M059J (cell line): Measurements from ENCODE around the gene TUBE1. TPM values are rescaled to one million over a fixed set of nuclear protein-coding genes. Genes with fewer than 3 reads are reported as not detected.

Experiments used
- DNase-seq: peaks from one replicate; pipeline ENCODE4 v3.0.0-alpha.2; 2012; ENCODE audit warnings: low read depth
- total RNA-seq: library from RNA; depleted of rRNA; stranded (reverse); fragments of >200 nt; shearing (Covaris generic); gene quantifications from 2 replicates; pipeline ENCODE4 v1.2.3, GENCODE V29; 2014; rRNA removed

TUBE1 gene
- total RNA-seq, 1 experiment from 2014 or later, result 29.8 TPM

GRCh38 chr6:112036088-112036637, 51.1 kb downstream of the TUBE1 start:
- no peak for DNase-seq

GRCh38 chr6:112034616-112034995, 52.7 kb downstream of the TUBE1 start:
- no peak for DNase-seq

- no peak for DNase-seq
Observed at GRCh38 chr6:112033791-112034615, 53.3 kb downstream of the TUBE1 start.

GRCh38 chr6:112032728-112033127, 54.6 kb downstream of the TUBE1 start:
- no peak for DNase-seq

- DNase-seq, result no peak
Observed at GRCh38 chr6:112031960-112032359, 55.3 kb downstream of the TUBE1 start.

- DNase-seq, result no peak
Observed at GRCh38 chr6:112030961-112031660, 56.2 kb downstream of the TUBE1 start.

GRCh38 chr6:112030206-112030960, 56.9 kb downstream of the TUBE1 start:
- DNase-seq, result no peak

GRCh38 chr6:112029045-112029822, 58.0 kb downstream of the TUBE1 start:
- peak; percentile 68 for DNase-seq

GRCh38 chr6:112027942-112028674, 59.2 kb downstream of the TUBE1 start:
- DNase-seq, result no peak

GRCh38 chr6:112026933-112027332, 60.3 kb downstream of the TUBE1 start:
- no peak for DNase-seq

- no peak for DNase-seq
Observed at GRCh38 chr6:112024464-112024863, 62.8 kb downstream of the TUBE1 start.

- DNase-seq, result no peak
Observed at GRCh38 chr6:112022749-112023148, 64.5 kb downstream of the TUBE1 start.

- no peak for DNase-seq
Observed at GRCh38 chr6:112021691-112022310, 65.5 kb downstream of the TUBE1 start.

Other genes with a start within 250 kb of the TUBE1 start
- 37.7 and 63.4 TPM in 2 replicates for gene FYN, start 214.0 kb downstream of the TUBE1 start, total RNA-seq
- gene CCN6, start 33.4 kb downstream of the TUBE1 start, total RNA-seq, result not detected in 2 replicates
- gene FAM229B, start 109 bp upstream of the TUBE1 start, total RNA-seq, result 31.3 and 34.2 TPM in 2 replicates
- 85.6 and 156 TPM in 2 replicates for gene LAMA4, start 167.1 kb upstream of the TUBE1 start, total RNA-seq